ENCODE measurements around the gene DNAH3. TPM values are rescaled to one million over a fixed set of nuclear protein-coding genes. Genes with fewer than 3 reads are reported as not detected.
A peak's percentile ranks its signal among the peaks of the same experiment; 100 is the strongest.
"Not testable (repeated sequence)": the region's sequence is repeated elsewhere in the genome, so short reads cannot be mapped to it uniquely, and the experiment has no call there.

Gene DNAH3
- total RNA-seq, 1 experiment from 2014 or later: not detected

DNA sequence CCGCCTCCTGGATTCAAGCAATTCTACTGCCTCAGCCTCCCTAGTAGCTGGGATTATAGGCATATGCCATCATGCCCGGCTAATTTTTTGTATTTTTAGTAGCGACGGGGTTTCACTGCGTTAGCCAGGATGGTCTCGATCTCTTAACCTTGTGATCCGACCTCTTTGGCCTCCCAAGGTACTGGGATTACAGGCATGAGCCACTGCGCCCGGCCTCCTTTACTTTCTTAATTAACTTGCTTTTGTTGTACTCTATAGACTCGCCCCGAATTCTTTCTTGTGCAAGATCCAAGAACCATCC lies 205.1 kb downstream of the DNAH3 start:
- not testable (repeated sequence) for H3K9me3 ChIP-seq (replicated peaks); H3K36me3 ChIP-seq; H3K27me3 ChIP-seq

DNA sequence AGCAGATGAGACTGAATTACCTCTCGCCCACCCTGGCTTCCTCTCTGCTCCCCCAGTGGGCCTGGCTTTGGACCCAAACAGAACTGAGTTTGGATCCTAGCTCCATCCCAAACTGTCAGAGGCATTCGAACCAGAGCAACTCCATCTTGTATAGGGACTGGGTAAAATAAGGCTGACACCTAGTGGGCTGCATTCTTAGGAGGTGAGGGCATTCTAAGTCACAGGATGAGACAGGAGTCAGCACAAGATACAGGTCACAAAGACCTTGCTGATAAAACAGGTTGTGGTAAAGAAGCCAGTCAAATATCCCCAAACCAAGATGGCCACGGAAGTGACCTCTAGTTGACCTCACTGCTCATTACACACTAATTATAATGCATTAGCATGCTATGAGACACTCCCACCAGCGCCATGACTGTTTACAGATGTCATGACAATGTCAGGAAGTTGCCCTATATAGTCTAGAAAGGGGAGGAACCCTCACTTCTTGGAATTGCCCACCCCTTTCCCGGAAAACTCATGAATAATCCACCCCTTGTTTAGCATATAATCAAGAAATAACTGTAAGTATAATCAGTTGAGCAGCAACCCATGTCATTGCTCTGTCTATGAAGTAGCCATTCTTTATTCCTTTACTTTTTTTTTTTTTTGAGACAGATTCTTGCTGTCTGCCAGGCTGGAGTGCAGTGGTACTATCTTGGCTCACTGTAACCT lies 205.6 kb downstream of the DNAH3 start:
- Histone ChIP-seq H3K27ac (no peak overlapping the region), H3K9me3 (replicated peaks) (no peaks in the 10 kb centered on the region), H3K4me1 (no peaks in the 10 kb centered on the region), H3K27me3 (no peaks in the 10 kb centered on the region), H3K36me3 (no peaks in the 10 kb centered on the region), H3K4me3 (no peak overlapping the region)
- peak in 1 of 2 experiments; percentile 4 for DNase-seq

More for the DNA sequence above, 205.1 kb downstream of the DNAH3 start:
- H3K4me1 ChIP-seq, H3K4me3 ChIP-seq, DNase-seq, H3K27ac ChIP-seq: not testable (repeated sequence)

DNA sequence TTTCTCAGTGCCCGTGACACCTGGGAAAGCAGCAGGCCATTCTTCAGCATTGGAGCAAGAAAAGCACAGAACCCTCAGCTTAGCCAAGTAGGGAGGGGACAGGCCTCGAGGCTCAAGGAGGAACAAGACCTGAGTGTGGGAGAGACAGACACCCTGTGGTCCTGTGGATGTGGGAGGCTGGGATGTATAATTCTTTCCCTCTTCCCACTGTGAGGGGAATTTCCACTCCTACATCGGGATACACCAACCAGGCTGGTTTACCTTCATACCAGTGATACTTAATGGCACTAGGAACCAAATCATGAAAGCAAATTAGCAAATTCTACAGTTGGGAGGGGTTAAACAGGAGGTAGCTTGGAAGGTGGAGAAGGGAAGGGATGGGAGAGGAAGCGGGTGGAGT lies 208.4 kb downstream of the DNAH3 start:
- H3K36me3 ChIP-seq: no peaks in the 10 kb centered on the region
- H3K4me1 ChIP-seq: no peaks in the 10 kb centered on the region
- no peaks in the 10 kb centered on the region for H3K27me3 ChIP-seq
- no peak overlapping the region for H3K4me3 ChIP-seq
- no peaks in the 10 kb centered on the region for H3K9me3 ChIP-seq (replicated peaks)
- H3K27ac ChIP-seq: no peak overlapping the region
- DNase-seq: no peak

- H3K4me3 ChIP-seq: no peak overlapping the region
- no peaks in the 10 kb centered on the region for H3K27me3 ChIP-seq
- no peak for DNase-seq
- no peaks in the 10 kb centered on the region for H3K9me3 ChIP-seq (replicated peaks)
- H3K27ac ChIP-seq: no peak overlapping the region
- H3K4me1 ChIP-seq: no peaks in the 10 kb centered on the region
- no peaks in the 10 kb centered on the region for H3K36me3 ChIP-seq
Observed at GRCh38 chr16:20941636-20941926, 209.1 kb downstream of the DNAH3 start.

GRCh38 chr16:20940871-20941635 lies 209.6 kb downstream of the DNAH3 start:
- no peak overlapping the region for H3K27ac ChIP-seq
- H3K4me1 ChIP-seq: no peaks in the 10 kb centered on the region
- H3K36me3 ChIP-seq: no peaks in the 10 kb centered on the region
- DNase-seq: no peak
- H3K9me3 ChIP-seq (replicated peaks): no peaks in the 10 kb centered on the region
- H3K27me3 ChIP-seq: no peaks in the 10 kb centered on the region
- H3K4me3 ChIP-seq: no peak overlapping the region

DNA sequence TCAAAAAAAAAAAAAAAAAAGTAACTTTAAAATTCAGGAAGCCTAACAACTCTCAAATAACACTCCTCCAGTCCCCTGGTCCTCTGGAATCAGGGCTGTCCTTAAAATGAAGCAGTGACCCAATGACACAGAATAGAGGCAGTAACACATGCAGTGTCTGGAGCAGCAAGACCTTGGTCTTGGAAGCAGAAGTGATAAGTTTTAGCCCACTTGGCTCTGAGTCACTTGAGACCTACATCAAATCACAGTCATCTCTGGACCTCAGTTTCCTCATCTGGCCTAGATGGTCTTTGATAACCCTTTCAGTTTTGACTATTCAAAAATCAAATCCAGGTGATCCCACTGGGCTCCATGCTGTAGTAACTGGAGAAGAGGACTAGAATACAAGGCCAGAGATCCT lies 211.0 kb downstream of the DNAH3 start:
- Histone ChIP-seq H3K4me1 (no peaks in the 10 kb centered on the region), H3K27ac (no peak overlapping the region), H3K4me3 (no peak overlapping the region), H3K9me3 (replicated peaks) (no peaks in the 10 kb centered on the region), H3K27me3 (no peaks in the 10 kb centered on the region), H3K36me3 (no peaks in the 10 kb centered on the region)
- DNase-seq: no peak

DNA sequence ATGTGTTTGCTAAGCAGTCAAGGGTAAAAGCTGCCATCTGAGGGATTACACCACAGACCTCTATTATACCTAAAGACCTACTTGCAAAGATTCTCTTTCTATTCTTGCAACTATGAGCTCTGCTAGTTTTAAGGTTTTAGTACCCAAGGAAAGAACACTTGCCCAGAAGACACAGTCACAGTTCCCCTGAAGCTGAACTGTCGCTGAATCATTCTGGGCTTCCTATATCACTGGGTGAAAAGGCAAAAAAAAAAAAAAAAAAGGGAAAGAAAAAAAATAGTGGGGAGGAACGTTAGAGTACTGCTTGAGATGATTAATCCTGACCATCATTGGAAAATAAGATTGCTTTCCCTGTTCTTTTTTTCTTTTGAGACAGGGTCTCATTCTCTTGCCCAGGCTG lies 212.2 kb downstream of the DNAH3 start:
- no peaks in the 10 kb centered on the region for H3K27me3 ChIP-seq
- no peaks in the 10 kb centered on the region for H3K4me1 ChIP-seq
- H3K27ac ChIP-seq: no peak overlapping the region
- no peaks in the 10 kb centered on the region for H3K36me3 ChIP-seq
- no peak overlapping the region for H3K4me3 ChIP-seq
- no peak for DNase-seq
- H3K9me3 ChIP-seq (replicated peaks): no peaks in the 10 kb centered on the region

DNA sequence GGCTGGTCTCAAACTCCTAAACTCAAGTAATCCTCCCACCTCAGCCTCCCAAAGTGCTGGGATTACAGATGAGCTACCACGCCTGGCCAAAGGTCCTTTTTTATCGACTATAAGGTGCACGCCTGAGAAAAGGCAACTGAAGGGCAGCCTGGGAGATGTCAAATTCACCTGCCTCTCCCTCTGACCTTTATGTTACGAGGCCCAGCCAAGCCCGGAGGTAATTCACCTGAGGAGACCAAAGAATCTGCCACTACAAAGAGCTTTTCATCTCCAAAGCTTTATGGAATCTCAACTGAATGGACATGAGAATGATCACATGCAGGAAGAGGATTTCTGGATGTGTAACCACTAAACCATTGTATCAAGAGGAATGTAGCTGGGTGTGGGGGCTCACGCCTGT lies 212.9 kb downstream of the DNAH3 start:
- H3K4me3 ChIP-seq: no peak overlapping the region
- H3K9me3 ChIP-seq (replicated peaks): no peaks in the 10 kb centered on the region
- no peak overlapping the region for H3K27ac ChIP-seq
- H3K27me3 ChIP-seq: no peaks in the 10 kb centered on the region
- no peak for DNase-seq
- H3K36me3 ChIP-seq: no peaks in the 10 kb centered on the region
- no peaks in the 10 kb centered on the region for H3K4me1 ChIP-seq

GRCh38 chr16:20933589-20933988 lies 217.1 kb downstream of the DNAH3 start:
- Histone ChIP-seq H3K36me3 (no peaks in the 10 kb centered on the region), H3K27ac (no peak overlapping the region), H3K4me3 (no peak overlapping the region), H3K9me3 (replicated peaks) (no peaks in the 10 kb centered on the region), H3K27me3 (no peaks in the 10 kb centered on the region), H3K4me1 (no peaks in the 10 kb centered on the region)
- DNase-seq: no peak

DNA sequence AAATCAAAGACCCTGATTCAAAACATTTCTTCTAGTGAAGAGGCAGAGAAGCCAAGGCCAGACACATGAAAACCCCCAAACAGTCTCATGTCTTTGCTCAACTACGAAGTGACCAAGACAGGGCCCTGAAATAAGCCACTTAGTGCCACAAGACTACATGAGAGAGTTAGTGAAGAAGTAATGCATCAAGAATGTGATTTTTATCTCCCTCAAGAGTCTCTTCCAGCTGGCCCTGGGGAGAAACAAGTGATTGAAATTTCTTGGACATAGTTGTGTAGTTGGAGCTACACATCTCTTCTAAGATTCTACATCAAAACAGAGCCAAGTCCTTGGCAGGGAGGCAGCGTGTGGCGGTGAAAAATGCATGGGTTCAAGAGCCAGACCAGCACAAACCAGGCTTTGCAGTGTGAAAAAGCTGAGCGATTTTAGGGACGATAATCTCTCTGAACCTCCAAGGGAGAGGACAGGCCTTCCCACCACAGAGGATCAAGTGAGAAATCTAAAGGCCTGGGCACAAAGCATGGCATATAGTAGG lies 219.5 kb downstream of the DNAH3 start:
- no peak for DNase-seq
- H3K36me3 ChIP-seq: no peaks in the 10 kb centered on the region
- H3K27ac ChIP-seq: no peak overlapping the region
- no peaks in the 10 kb centered on the region for H3K27me3 ChIP-seq
- H3K4me1 ChIP-seq: no peaks in the 10 kb centered on the region
- H3K9me3 ChIP-seq (replicated peaks): no peaks in the 10 kb centered on the region
- H3K4me3 ChIP-seq: no peak overlapping the region

DNA sequence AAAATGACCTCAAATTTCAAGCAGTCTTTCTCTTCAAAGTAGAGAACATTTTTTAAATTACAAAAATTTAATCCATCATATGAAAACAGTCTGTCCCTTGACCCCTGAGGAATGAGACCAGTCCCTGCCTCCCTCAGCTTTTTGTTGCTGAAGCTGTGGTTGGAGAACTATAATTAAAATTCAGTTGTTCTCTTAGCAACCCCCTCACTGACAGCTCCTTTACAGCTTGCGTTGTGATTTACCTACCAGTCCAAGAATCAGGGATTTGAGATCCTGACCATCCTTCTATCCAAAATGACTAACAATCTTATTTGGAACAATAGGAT lies 220.3 kb downstream of the DNAH3 start:
- Histone ChIP-seq H3K27ac (no peak overlapping the region), H3K36me3 (no peaks in the 10 kb centered on the region)
- DNase-seq: no peak

DNA sequence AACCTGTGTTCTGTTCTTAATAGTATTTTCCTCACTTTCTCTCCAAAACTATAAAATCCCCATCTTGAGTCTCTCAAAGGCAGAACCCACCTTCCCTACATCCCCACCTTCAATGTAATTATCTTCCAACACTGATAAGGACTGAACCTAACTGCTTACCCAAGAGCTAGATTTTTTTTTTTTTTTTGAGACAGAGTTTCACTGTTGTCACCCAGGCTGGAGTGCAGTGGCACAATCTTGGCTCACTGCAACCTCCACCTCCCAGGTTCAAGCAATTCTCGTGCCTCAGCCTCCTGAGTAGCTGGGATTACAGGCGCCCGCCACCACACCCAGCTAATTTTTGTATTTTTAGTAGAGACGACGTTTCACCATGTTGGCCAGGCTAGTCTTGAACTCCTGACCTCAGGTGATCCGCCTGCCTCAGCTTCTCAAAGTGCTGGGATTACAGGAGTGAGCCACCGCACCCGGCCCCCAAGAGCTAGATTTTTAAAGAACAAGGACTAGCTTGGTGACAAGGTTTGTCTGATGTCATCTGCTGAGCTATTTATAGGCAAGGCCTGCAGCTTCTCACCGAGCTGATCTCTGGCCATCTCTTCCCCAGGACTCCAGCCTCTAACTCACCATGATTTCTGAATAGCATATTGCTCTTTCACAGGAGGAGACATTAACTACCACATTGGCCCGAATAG lies 220.8 kb downstream of the DNAH3 start:
- not testable (repeated sequence) for H3K36me3 ChIP-seq; DNase-seq; H3K9me3 ChIP-seq (replicated peaks); H3K27me3 ChIP-seq; H3K4me1 ChIP-seq; H3K4me3 ChIP-seq; H3K27ac ChIP-seq

More for the DNA sequence above, 220.3 kb downstream of the DNAH3 start:
- H3K27me3 ChIP-seq: no peaks in the 10 kb centered on the region
- no peaks in the 10 kb centered on the region for H3K4me1 ChIP-seq
- no peaks in the 10 kb centered on the region for H3K9me3 ChIP-seq (replicated peaks)
- H3K4me3 ChIP-seq: no peak overlapping the region

DNA sequence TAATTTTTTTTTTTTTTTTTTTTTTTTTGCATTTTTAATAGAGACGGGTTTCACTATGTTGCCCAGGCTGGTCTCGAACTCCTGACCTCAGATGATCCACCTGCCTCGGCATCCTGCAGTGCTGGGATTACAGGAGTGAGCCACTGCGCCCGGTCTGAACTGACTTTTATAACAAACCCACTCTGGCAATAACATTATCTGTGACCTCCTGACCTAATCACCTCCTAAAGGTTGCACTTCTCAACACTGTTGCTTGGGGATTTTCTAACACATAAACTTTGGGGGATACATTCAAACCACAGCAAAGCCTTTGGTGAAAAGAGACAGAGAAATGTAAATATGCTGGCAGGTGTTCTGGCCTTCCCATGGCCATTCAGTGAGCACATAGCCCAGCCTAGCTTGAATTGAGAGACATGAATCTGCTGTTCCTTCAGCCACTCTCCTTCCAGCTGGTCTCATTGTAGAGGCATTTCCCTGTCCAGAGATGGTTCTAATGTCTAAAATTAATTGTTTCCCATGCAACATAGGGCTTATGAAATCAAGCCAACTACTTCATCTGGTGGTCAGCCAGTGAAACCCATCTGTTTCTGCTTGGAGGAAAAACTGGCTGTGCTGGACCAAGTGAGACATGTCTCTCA lies 221.8 kb downstream of the DNAH3 start:
- Histone ChIP-seq H3K4me1 (no peaks in the 10 kb centered on the region), H3K9me3 (replicated peaks) (no peaks in the 10 kb centered on the region), H3K27ac (no peak overlapping the region), H3K36me3 (no peaks in the 10 kb centered on the region), H3K4me3 (no peak overlapping the region), H3K27me3 (no peaks in the 10 kb centered on the region)
- DNase-seq: no peak

- Histone ChIP-seq H3K9me3 (replicated peaks) (no peaks in the 10 kb centered on the region), H3K4me3 (no peak overlapping the region), H3K27me3 (no peaks in the 10 kb centered on the region), H3K4me1 (no peaks in the 10 kb centered on the region), H3K36me3 (no peaks in the 10 kb centered on the region), H3K27ac (no peak overlapping the region)
- no peak for DNase-seq
Observed at GRCh38 chr16:20925751-20926150, 224.9 kb downstream of the DNAH3 start.

DNA sequence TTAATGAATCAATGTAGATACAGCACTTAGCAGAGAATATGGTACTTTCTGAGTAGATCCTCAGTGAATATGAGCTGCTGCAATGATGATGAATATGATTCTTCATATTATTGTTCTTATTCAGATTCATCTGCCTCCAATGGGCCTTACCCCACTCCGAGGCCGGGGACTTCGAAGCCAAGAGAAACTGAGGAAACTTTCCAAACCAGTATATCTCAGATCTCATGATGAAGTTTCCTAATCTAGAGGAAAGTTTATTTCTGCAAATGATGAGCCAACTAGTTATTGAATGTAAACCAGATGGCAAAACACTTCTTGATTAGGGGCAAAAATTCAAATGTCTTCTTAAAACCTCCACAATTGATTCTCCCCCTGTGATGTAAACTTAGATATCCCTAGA lies 226.8 kb downstream of the DNAH3 start:
- no peaks in the 10 kb centered on the region for H3K27me3 ChIP-seq
- no peak overlapping the region for H3K27ac ChIP-seq
- no peaks in the 10 kb centered on the region for H3K36me3 ChIP-seq
- H3K4me3 ChIP-seq: no peak overlapping the region
- H3K4me1 ChIP-seq: no peaks in the 10 kb centered on the region
- DNase-seq: no peak
- no peaks in the 10 kb centered on the region for H3K9me3 ChIP-seq (replicated peaks)
